Right atrium auricular region (tissue), 2 donors: ENCODE measurements around the gene RMDN2. TPM values are rescaled to one million over a fixed set of nuclear protein-coding genes. Genes with fewer than 3 reads are reported as not detected.
"Not testable (repeated sequence)": the region's sequence is repeated elsewhere in the genome, so short reads cannot be mapped to it uniquely, and the experiment has no call there.

ENCODE experiments used
- DNase-seq: peaks from one replicate; pipeline ENCODE4 v3.0.0-alpha.2; 2019; ENCODE audit warnings: low spot score
- H3K27ac ChIP-seq, 2 donors: fragments of 200-600 bp; sonication (generic); 1 replicate in 1 of 2; 2 replicates in 1 of 2; pipeline ENCODE4 v1.5.1; 2016 to 2019
- H3K27me3 ChIP-seq, 2 donors: fragments of 200-600 bp; sonication (generic); one replicate each; pipeline versions ENCODE4 v1.5.1 to v1.6.0; 2017 to 2019
- H3K36me3 ChIP-seq: fragments of 200-600 bp; sonication (generic); one replicate; pipeline ENCODE4 v1.5.1; 2016
- H3K4me1 ChIP-seq, 2 donors: fragments of 200-600 bp; sonication (generic); one replicate each; pipeline versions ENCODE4 v1.5.1 to v1.6.0; 2017 to 2019
- H3K4me3 ChIP-seq, 2 donors: fragments of 200-600 bp; sonication (generic); 1 replicate in 1 of 2; 2 replicates in 1 of 2; pipeline ENCODE4 v1.5.1; 2017 to 2019; ENCODE audit warnings: mild to moderate bottlenecking in 1 of 2, moderate library complexity in 1 of 2
- H3K9me3 ChIP-seq, 2 donors: fragments of 200-600 bp; sonication (generic); one replicate each; pipeline ENCODE4 v1.5.1; 2019
- total RNA-seq, 2 donors: library from RNA; depleted of rRNA; stranded (reverse); fragments of >200 nt; gene quantifications; one replicate each; pipeline ENCODE4 v1.1.0, GENCODE V29; 2016
- TF ChIP-seq, protein P1 (sequence below), 2 donors: fragments of 200-600 bp; sonication (generic); IDR thresholded peaks; one replicate each; pipeline ENCODE4 v1.5.1; 2019; ENCODE audit warnings: antibody characterized with exemption in 2 of 2

RMDN2 gene
- total RNA-seq, 2 donors from 2014 or later: 5.0 to 6.2 TPM

DNA sequence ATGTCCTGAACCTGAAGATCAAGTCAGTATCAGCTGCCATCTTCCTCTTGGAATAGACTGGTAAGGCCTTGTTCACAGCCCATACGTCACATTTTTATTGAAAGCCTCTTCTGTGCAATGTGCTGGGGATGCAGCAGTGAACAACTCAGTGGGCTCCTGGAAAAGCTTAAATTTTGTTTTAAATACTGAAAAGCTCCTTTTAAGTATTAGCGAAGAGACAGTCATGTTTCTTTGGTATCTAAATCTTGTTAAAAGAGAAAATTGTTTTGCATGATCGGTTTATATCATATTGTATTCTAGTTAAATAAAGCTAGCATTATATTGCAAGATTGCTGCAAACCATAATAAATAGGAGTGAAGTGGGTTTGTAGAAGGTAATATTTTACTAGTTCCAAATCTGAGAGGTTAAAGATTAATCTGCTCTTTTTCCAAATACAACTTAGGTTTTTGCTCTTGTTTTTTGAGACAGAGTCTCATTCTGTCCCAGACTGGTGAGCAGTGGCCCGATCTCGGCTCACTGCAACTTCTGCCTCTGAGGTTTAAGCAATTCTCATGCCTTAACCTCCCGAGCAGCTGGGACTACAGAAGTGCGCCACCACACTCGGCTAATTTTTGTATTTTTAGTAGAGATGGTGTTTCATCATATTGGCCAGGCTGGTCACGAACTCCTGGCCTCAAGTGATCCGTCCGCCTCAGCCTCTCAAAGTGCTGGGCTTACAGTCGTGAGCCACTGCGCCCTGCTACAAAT, 1.6 kb upstream of the RMDN2 start:
- no peaks in the 10 kb centered on the region for H3K36me3 ChIP-seq
- TF ChIP-seq, protein P1, sequence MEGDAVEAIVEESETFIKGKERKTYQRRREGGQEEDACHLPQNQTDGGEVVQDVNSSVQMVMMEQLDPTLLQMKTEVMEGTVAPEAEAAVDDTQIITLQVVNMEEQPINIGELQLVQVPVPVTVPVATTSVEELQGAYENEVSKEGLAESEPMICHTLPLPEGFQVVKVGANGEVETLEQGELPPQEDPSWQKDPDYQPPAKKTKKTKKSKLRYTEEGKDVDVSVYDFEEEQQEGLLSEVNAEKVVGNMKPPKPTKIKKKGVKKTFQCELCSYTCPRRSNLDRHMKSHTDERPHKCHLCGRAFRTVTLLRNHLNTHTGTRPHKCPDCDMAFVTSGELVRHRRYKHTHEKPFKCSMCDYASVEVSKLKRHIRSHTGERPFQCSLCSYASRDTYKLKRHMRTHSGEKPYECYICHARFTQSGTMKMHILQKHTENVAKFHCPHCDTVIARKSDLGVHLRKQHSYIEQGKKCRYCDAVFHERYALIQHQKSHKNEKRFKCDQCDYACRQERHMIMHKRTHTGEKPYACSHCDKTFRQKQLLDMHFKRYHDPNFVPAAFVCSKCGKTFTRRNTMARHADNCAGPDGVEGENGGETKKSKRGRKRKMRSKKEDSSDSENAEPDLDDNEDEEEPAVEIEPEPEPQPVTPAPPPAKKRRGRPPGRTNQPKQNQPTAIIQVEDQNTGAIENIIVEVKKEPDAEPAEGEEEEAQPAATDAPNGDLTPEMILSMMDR (IDR thresholded peaks at IDR 0.05): no peak
- no peaks in the 10 kb centered on the region for H3K27me3 ChIP-seq

DNA sequence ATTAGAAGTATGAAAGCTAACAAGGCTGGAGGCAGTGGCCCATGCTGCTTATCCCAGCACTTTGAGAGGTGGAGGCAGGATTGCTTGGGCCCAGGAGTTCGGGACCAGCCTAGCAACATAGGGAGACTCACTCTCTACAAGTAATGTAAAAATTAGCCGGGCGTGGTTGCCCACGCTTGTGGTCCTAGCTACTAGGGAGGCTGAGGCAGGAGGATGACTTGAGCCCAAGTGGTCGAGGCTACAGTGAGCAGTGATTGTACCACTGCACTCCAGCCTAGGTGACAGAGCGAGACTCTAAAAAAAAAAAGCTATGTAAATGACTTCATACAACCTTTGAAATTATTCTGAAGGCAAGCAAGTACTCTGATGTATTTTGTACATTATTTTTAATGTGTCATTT, 1.5 kb downstream of the RMDN2 start:
- TF ChIP-seq, protein P1 (IDR thresholded peaks at IDR 0.05): no peak
- no peak overlapping the region for H3K4me3 ChIP-seq
- H3K36me3 ChIP-seq: no peaks in the 10 kb centered on the region
- peaks cover 0 to 8% of the 10 kb centered on the region in 2 donors for H3K4me1 ChIP-seq
- DNase-seq: no peak
- no peak overlapping the region for H3K27ac ChIP-seq
- no peaks in the 10 kb centered on the region for H3K27me3 ChIP-seq
- H3K9me3 ChIP-seq: no peaks in the 10 kb centered on the region

More for the DNA sequence above, 1.6 kb upstream of the RMDN2 start:
- Histone ChIP-seq H3K4me1 (peaks cover 0 to 8% of the 10 kb centered on the region in 2 donors), H3K4me3 (no peak overlapping the region), H3K27ac (no peak overlapping the region), H3K9me3 (no peaks in the 10 kb centered on the region)
- no peak for DNase-seq

DNA sequence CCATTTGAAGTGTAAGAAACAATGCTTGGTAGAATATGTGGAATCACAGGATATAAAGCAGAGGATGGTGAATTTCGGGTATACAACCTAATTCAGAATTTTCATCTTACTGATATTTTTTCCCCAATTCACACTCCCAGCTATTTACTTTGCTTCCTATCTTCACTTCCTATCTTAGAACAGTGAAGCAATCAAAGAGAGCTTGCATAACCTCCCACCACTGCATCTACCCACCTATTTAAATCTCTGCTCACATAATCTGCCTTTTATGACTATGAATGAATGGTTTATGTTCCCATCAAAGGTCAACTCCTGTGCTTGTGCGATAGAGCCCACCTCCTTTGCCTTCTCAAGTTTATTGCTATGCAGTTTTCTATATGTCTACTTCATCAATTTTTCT, 3.3 kb downstream of the RMDN2 start:
- no peak for DNase-seq
- Histone ChIP-seq H3K27ac (no peak overlapping the region), H3K4me1 (peaks cover 0 to 8% of the 10 kb centered on the region in 2 donors), H3K36me3 (no peaks in the 10 kb centered on the region), H3K27me3 (no peaks in the 10 kb centered on the region), H3K9me3 (no peaks in the 10 kb centered on the region), H3K4me3 (no peak overlapping the region)
- TF ChIP-seq, protein P1 (IDR thresholded peaks at IDR 0.05): no peak

DNA sequence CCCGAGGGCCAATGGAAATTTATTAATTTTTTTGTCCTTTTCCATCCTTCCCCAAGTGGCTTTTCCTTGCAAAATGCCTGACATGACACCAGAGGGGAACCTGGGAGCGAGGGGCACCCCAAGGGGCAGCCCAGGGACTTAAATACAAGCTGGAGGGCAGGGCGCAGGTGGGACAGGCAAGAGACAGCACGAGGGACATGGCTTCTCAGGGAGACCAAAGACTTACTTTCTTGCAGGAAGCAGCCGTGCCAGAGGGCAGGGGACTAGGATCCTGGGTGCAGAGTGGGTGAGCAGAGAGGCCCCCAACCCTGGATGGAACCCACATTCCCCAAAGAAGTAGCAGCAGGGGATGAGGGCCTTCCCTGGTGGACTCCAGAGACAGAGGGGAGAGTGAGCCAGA, 5.3 kb downstream of the RMDN2 start:
- not testable (repeated sequence) for H3K36me3 ChIP-seq, H3K27ac ChIP-seq, DNase-seq, H3K4me1 ChIP-seq, H3K4me3 ChIP-seq, H3K9me3 ChIP-seq, H3K27me3 ChIP-seq

DNA sequence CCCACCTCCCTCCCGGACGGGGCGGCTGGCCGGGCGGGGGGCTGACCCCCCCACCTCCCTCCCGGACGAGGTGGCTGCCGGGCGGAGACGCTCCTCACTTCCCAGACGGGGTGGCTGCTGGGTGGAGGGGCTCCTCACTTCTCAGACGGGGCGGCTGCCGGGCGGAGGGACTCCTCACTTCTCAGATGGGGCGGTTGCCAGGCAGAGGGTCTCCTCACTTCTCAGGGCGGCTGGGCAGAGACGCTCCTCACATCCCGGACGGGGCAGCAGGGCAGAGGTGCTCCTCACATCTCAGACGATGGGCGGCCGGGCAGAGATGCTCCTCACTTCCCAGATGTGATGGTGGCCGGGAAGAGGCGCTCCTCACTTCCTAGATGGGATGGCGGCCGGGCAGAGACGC, 7.8 kb downstream of the RMDN2 start:
- H3K9me3 ChIP-seq, H3K27me3 ChIP-seq, H3K4me3 ChIP-seq, DNase-seq, H3K36me3 ChIP-seq, H3K4me1 ChIP-seq, H3K27ac ChIP-seq: not testable (repeated sequence)

DNA sequence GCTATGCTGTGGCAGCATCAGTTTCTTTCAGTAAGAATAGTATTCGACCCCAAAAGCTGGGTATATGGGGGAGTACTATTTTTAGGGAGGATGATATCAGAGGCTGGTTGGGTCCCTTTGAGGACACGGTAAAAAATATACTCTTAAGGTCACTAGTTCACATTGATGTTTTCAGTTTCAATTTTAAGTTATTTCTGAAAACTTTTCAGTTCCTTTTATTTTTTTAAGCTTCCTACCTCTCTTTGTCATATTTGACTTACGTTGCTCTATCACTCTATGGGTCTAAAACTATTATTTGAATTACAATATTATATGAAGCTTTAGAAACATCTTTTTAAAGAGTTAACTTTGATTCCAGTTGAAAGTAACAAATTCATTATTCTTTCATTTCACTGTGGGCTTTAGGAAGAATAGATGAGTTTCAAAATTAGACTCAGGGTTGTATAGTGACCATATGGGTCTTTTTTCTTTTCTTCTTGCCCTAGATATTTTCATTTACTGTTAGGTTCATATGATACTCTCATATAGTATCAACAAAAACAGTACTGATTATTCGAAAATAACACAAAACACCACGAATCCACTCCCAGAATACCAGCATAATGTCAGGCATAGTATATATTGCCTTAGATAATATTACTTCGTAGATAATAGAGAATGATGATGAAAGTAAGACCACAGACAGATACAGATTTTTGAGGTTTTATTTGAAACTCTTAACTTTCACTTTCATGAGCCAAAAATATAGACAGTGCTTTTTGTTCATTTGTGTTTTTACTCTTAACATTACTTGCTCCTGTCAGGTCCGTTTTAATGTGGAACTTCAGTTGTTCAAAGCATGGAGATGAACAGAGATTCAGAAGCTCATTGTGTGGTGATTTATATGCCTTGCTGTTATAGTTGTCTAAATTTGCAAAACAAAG, 9.8 kb downstream of the RMDN2 start:
- no peak overlapping the region for H3K27ac ChIP-seq
- no peak for DNase-seq

DNA sequence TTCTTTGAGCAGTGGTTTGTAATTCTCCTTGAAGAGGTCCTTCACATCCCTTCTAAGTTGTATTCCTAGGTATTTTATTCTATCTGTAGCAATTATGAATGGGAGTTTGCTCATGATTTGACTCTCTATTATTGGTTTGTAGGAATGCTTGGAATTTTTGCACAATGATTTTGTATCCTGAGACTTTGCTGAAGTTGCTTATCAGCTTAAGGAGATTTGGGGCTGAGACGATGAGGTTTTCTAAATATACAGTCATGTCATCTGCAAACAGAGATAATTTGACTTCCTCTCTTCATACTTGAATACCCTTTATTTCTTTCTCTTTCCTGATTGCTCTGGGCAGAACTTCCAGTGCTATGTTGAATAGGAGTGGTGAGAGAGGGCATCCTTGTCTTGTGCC, 12.5 kb downstream of the RMDN2 start:
- not testable (repeated sequence) for H3K27ac ChIP-seq, H3K27me3 ChIP-seq, DNase-seq, H3K4me3 ChIP-seq, H3K36me3 ChIP-seq, H3K4me1 ChIP-seq, H3K9me3 ChIP-seq

More for the DNA sequence above, 9.8 kb downstream of the RMDN2 start:
- Histone ChIP-seq H3K4me1 (no peaks in the 10 kb centered on the region), H3K36me3 (no peaks in the 10 kb centered on the region), H3K9me3 (no peaks in the 10 kb centered on the region), H3K4me3 (no peak overlapping the region), H3K27me3 (no peaks in the 10 kb centered on the region)
- TF ChIP-seq, protein P1 (IDR thresholded peaks at IDR 0.05): no peak

DNA sequence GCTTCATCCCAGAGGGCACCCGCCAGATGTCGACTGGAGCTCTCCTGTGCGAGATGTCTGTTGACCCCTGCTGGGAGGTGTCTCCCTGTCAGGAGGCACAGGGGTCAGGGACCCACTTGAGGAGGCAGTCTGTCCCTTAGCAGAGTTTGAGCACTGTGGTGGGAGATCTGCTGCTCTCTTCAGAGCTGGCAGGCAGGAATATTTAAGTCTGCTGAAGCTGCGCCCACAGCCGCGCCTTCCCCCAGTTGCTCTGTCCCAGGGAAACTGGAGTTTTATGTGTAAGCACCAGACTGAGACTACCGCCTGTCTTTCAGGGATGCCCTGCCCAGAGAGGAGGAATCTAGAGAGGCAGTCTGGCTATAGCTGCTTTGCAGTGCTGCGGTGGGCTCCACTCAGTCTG, 16.2 kb downstream of the RMDN2 start:
- DNase-seq, H3K4me1 ChIP-seq, H3K27ac ChIP-seq: not testable (repeated sequence)

More for the DNA sequence above, 16.2 kb downstream of the RMDN2 start:
- H3K9me3 ChIP-seq, H3K4me3 ChIP-seq, H3K27me3 ChIP-seq, H3K36me3 ChIP-seq: not testable (repeated sequence)
